T47D (cell line): ENCODE data around the gene ASB18.
A peak's percentile ranks its signal among the peaks of the same experiment; 100 is the strongest.

Source experiments
- DNase-seq, 2 experiments: peaks; one replicate each; pipeline versions ENCODE4 v3.0.0 to v3.0.0-alpha.2; 2011 to 2012; ENCODE audit warnings: low read depth in 1 of 2, low spot score in 1 of 2
- JUND ChIP-seq: IDR thresholded peaks from 2 replicates; pipeline ENCODE4 v1.6.1; 2012; ENCODE audit warnings: low read depth
- in situ Hi-C: cut with HindIII; loops from 2 replicates; pipeline ENCODE4 v1.10.0; 2016; ENCODE audit warnings: low sequenced_read_pairs, low pct_unique_long_range_greater_than_20kb

The ASB18 gene

DNA sequence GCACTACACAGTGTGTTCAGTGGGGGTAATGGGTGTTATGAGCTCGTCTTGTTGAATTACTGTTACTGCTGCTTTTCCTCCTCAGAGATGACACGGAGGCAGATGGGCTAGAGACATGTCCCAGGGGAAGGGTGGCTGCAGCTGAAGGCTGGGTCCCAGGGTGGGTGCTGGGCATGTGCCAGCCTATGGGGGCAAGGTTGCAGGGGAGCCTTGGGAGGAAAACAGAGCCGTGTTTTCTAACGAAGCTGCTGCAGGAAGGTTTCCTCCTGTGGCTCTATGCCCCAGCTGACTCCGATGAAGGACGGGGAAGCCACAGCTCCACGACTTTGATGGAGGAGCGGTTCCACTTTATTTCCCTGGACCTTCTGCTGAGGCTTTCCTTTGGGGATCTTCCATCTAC is 42.4 kb downstream of the ASB18 start:
- in situ Hi-C loops, result no loop called here
- no peak for TF ChIP-seq JUND

DNA sequence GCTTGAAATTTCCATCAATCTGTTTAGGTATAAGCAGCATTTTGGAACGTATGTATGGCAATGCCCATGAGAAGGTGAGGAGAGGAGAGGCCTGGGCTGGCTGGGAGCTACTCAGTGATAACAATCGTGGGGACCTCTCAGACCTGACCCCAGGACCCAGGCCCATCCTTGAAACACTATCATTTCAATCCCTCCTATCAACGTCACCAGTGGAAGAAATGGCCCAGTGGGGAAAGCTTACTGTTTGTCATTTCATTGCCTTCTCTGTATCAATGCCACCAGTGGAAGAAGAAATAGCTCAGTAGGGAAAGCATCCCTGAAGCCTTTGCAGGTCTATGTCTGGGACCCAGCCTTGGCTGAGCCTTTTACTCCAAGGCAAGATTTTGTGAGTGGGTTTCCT is 44.8 kb downstream of the ASB18 start:
- in situ Hi-C loops, result no loop called here
- no peak for TF ChIP-seq JUND
- DNase-seq, result no peak

More for the DNA sequence above, 42.4 kb downstream of the ASB18 start:
- DNase-seq, result no peak

DNA sequence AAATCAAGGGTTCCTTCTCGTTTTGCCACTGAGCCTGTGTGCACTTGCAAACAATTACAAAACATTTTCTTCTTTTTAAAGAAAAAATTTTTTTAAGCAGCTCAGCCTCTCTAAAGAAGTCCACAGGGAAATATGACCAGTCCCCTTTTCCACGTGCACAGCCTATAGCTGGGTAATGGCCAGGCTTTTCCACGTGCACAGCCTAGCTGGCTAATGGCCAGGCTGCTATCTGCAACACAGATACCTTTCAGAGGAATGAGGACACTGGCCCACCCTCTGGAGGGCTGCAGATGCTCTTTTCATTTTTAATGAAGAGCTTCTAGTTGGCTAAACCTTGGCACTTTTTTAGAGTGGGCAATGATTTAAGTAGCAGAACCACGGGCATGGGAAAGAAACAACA is 46.3 kb downstream of the ASB18 start:
- no peak for TF ChIP-seq JUND
- in situ Hi-C loops, result no loop called here
- DNase-seq, result no peak

DNA sequence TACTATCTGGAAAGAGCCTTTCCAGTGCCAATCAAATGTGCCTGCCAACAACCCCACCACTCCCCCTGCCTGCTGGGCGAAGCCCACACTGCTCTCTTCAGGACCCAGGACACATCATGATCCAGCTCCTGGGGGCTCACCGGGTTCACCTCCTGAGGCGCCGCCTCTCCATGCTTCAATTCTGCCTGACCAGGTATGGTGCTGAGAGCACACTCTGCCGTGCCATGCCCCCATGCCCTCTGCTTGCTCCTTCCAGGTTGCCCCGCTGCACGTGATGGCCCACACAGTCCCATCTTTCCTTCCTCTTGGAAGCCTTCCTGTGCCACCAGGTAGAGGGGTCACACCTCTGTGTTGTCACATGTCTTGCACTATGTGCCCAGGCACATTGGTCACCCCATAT is 47.5 kb downstream of the ASB18 start:
- TF ChIP-seq JUND, result no peak
- DNase-seq, result no peak
- in situ Hi-C loops, result no loop called here

DNA sequence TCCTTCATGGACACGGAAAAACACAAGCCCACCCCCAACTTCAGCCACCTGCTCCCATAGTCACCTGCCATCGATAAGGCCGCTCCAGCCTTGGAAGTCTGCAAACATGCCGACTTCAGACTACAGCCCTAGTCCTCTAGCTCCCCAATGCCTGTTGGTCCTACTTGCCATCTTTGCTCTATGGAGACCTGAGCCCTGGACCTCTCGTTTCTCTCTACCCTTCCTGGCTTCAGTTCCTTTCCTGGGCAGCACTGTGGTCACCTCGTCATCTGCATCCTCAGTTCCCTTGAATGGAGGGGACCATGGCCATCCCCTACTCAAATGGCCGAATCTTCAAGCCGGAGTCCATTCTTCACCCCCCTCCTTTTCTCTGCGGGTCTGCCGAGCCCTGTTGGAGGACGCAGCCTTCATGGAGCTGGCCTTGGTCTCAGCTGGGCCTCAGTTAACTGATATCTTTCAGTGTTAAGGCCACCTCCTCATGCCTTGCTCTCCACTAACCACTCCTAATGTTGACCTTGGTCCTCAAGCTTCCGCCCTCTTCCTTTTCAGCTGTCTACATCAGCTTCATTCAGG is 48.4 kb downstream of the ASB18 start:
- in situ Hi-C loops, result no loop called here

DNA sequence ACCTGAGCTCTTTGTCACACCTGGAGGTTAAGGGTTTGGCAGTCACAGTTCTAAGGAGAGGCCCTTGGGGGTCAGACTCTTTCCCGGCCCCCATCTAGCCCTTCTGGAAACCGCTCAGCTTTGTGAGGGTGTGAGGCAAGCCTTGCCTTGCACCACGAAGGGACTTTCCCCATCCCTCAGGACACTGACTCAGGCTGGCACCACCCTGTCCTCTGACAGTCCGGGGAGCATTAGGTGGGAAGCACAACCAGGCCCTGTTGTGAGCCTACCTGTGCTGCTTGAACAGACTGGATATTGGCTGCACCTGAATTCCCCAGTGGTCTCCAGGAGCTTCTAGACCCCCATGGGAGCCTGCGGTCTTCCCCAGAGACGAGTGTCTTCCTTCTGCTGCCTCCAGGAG is 49.0 kb downstream of the ASB18 start:
- in situ Hi-C loops, result no loop called here
- no peak for DNase-seq
- no peak for TF ChIP-seq JUND

More for the DNA sequence above, 48.4 kb downstream of the ASB18 start:
- no peak for DNase-seq
- TF ChIP-seq JUND, result no peak

DNA sequence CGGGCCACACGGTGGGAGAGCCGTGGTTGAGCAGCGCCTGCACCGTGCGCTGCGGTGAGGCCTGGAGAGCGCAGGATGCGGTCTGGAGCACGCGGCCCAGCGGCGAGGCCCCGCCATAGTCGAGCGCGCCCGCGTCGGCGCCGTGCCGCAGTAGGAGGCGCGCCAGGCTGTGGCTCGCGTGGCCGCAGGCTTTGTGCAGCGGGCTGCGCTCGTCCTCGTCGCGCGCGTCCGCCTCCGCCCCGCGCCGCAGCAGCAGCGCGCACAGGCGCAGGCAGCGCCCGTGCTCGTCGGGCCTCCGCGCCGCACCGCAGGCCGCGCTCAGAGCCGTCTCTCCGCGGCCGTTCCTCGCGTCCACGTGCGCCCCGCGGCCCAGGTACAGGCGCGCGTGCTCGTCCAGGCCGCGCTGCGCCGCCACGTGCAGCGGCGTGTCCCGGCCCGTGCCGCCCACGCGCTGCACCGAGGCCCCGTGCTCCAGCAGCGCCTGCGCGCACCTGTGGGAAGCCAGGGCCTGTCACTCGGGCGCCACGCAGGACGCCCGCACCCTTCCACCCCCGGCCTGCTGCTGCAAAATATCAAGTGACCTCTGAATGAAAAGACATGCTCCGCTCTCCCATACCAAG is 49.7 kb downstream of the ASB18 start:
- DNase-seq, result no peak
- no peak for TF ChIP-seq JUND
- in situ Hi-C loops, result no loop called here

DNA sequence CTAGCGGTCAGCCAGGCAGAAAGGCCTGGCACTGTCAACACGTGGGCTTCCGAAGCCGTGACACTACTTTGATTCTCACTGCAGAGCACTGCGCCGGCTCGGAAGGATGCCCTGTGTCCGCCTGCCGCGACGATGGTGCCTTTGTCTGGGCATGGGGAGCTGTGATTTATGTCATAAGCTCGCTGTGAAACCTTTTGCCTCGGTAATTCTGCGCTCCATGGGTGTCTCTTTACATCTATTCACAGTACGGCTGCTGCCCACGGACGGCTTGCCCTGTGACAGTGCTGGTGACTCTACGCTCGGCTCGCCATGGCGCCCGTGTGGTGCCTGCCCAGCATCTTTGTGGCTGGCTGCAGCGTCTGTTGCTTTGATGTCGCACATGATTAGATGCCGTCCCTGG is 52.9 kb downstream of the ASB18 start:
- in situ Hi-C loops, result no loop called here
- no peak for TF ChIP-seq JUND
- DNase-seq, result no peak

DNA sequence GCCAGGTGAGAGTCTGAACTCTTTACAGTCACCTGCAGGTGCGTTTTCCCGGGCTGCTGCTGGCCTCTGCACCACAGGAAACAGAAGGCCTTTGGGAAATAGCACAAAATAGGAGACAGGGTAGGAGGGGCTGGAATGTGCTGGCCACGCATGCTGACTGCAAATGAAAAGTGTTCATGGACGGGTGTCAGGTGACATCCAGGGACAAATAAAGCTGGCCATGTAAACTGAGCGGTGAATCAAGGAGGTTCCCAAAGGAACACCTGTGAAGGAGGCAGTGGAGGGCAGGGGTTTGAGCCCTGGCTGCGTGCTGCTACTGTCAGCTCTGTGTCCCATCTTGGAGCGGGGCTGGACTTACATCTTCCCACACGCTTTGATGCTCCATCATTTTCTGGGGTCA is 53.7 kb downstream of the ASB18 start:
- no peak for TF ChIP-seq JUND
- peak in 1 of 2 experiments; percentile 17 for DNase-seq
- in situ Hi-C loops, result no loop called here

DNA sequence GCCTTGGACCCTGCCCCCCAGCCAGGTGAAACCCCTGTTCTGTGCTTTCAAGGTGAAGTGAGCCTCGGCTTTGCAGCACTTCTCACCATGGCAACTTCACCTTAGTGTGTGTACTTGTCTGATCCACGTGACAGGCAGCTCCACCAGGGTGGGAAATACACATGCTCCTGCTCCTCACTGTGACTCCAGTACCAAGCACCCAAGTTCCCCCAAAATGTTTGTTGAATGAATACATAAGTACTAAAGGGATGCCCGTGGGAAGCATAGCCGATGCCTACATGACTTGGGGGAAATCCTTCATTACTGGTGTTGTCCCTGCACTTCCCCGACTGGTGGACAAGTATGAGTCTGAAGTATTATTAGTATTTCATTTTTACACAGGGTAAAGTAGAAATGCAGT is 54.2 kb downstream of the ASB18 start:
- no peak for DNase-seq
- TF ChIP-seq JUND, result no peak
- in situ Hi-C loops, result no loop called here

DNA sequence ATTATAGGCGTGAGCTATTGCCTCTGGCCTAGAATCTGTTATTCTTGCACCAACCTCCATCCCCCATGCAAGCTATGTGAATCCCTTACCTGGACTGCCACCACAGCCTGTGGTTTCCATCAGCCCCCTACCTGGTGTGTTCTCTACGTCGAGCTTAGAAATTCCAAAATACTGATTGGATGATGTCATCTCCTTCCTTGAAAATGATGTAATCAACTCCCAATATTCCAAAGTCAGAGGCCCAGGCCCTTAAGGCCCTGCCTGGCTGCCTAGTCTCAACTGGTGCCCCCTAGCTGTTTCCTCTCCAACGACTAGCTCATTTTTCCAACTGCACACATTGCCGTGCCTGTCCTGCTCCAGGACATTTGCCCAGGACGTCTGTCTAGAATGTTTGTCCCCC is 54.7 kb downstream of the ASB18 start:
- peak in 1 of 2 experiments; percentile 7 for DNase-seq
- no peak for TF ChIP-seq JUND
- in situ Hi-C loops, result no loop called here

DNA sequence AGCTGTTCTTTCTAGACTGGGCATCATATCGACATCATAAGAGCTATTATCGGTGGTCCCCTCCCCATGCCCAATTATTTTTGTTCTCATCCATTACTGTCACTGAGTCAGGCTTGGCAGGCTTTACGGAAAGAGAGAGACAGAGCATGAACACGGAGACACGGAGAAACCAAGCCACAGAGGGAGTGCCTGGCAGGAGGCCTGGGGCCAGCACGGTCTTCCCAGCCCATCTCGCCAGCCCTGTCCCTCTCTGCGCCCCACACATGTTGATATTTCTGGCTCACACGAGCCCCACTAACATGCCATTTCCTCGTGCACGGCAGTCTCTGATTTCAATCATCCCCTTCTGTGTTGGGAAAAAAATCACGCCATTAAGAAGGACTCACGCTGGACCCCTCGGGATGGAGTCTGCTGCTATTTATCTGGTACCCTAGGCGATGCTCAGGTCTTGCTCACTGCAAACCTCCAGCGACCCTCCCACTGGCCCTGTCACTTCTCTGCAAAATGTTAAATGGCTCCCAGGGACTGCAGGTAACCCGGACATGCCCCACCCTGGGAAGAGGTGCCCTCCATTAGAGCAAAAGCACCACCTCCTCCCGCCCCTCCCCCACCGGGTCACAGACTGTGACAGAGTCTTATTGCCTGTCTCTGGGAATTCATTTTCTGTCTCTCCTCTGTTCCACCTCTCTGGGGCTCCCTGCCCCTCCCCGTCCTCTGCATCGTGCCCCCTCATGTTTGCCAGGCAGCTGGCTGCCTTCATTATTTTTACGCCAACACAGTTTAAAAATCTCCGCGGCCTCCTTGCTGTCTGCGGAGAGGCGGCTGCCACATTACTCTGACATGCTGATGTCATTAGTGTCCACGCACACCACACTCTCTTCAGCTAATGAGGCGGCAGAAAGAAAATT is 55.9 kb downstream of the ASB18 start:
- in situ Hi-C loops, result no loop called here
- TF ChIP-seq JUND, result no peak
- no peak for DNase-seq

DNA sequence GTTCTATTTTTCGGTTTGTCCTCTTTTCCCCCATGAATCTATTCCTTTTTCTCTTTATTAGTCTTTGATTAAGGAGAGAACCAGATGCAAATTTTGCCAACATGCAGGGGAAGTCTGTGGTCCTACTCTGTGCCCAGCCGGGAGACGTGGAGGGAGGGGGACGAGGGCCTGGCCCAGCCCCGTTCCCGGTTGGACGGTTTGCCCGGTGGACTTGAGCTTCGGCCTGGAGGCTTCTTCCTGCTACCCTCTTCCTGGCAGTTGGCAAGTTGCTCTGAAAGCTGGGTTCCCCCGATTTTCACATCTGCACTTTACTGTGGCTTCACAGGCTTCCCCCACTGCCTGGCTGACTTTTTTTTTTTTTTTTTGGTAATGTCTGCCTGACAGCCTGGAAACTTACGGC is 56.7 kb downstream of the ASB18 start:
- no peak for DNase-seq
- in situ Hi-C loops, result no loop called here
- TF ChIP-seq JUND, result no peak
